BLaER1 (cell line): ENCODE results near the gene HMX3.

Experiments used
- H3K27ac ChIP-seq: shearing (Covaris generic); formaldehyde crosslinking; 2 replicates; pipeline ENCODE4 v1.8.1; 2022
- H3K27me3 ChIP-seq: shearing (Covaris generic); formaldehyde crosslinking; 2 replicates; pipeline ENCODE4 v1.8.1; 2022
- H3K36me3 ChIP-seq: shearing (Covaris generic); formaldehyde crosslinking; 2 replicates; pipeline ENCODE4 v1.8.1; 2022
- H3K4me1 ChIP-seq: shearing (Covaris generic); formaldehyde crosslinking; 2 replicates; pipeline ENCODE4 v1.8.1; 2022
- H3K4me2 ChIP-seq: shearing (Covaris generic); formaldehyde crosslinking; 2 replicates; pipeline ENCODE4 v1.8.1; 2022
- H3K4me3 ChIP-seq: shearing (Covaris generic); formaldehyde crosslinking; 2 replicates; pipeline ENCODE4 v1.8.1; 2022
- H3K9ac ChIP-seq: shearing (Covaris generic); formaldehyde crosslinking; 2 replicates; pipeline ENCODE4 v1.8.1; 2022
- H3K9me3 ChIP-seq: shearing (Covaris generic); formaldehyde crosslinking; 2 replicates; pipeline ENCODE4 v1.8.1; 2022
- H4K20me1 ChIP-seq: shearing (Covaris generic); formaldehyde crosslinking; 2 replicates; pipeline ENCODE4 v1.8.1; 2022
- Cebpa-rat ChIP-seq: shearing (Covaris generic); IDR thresholded peaks from 2 replicates; pipeline ENCODE4 v1.8.1; 2022

Gene HMX3

GRCh38 chr10:123135415-123136141 lies at the start of gene HMX3:
Gene HMX3 (plus strand): TSS chr10:123135970. CDS start chr10:123136051, 81 bp downstream.
- Histone ChIP-seq H3K4me3 (peak within 1 kb of the TSS; percentile 66), H3K4me1 (peaks cover 59% of the 10 kb centered on the region), H3K9me3 (peaks cover 20% of the 10 kb centered on the region), H3K27me3 (peaks cover 97% of the 10 kb centered on the region), H4K20me1 (peaks cover 60% of the 10 kb centered on the region), H3K36me3 (no peaks in the 10 kb centered on the region), H3K4me2 (peak within 1 kb of the TSS; percentile 93), H3K9ac (peak within 1 kb of the TSS; percentile 35; the same call in 1 of the 2 replicates), H3K27ac (no peak within 1 kb of the TSS)
- TF ChIP-seq Cebpa-rat = no peak

GRCh38 chr10:123086281-123086680 lies 49.5 kb upstream of the HMX3 start:
- Histone ChIP-seq H3K9ac (no peak overlapping the region), H3K9me3 (no peaks in the 10 kb centered on the region), H4K20me1 (no peaks in the 10 kb centered on the region), H3K4me1 (no peaks in the 10 kb centered on the region), H3K4me2 (no peak overlapping the region), H3K36me3 (no peaks in the 10 kb centered on the region), H3K27ac (no peak overlapping the region), H3K27me3 (no peaks in the 10 kb centered on the region), H3K4me3 (no peak overlapping the region)
- no peak for TF ChIP-seq Cebpa-rat

GRCh38 chr10:123087348-123087747 lies 48.4 kb upstream of the HMX3 start:
- H3K27me3 ChIP-seq = no peaks in the 10 kb centered on the region
- H3K4me3 ChIP-seq = no peak overlapping the region
- TF ChIP-seq Cebpa-rat = no peak
- no peaks in the 10 kb centered on the region for H3K4me1 ChIP-seq
- H4K20me1 ChIP-seq = no peaks in the 10 kb centered on the region
- H3K9me3 ChIP-seq = no peaks in the 10 kb centered on the region
- H3K27ac ChIP-seq = no peak overlapping the region
- no peak overlapping the region for H3K4me2 ChIP-seq
- no peaks in the 10 kb centered on the region for H3K36me3 ChIP-seq
- H3K9ac ChIP-seq = no peak overlapping the region

GRCh38 chr10:123087786-123088185 lies 48.0 kb upstream of the HMX3 start:
- Histone ChIP-seq H3K27ac (no peak overlapping the region), H3K36me3 (no peaks in the 10 kb centered on the region), H3K4me3 (no peak overlapping the region), H3K4me1 (no peaks in the 10 kb centered on the region), H3K27me3 (no peaks in the 10 kb centered on the region), H3K4me2 (no peak overlapping the region), H3K9me3 (no peaks in the 10 kb centered on the region), H4K20me1 (no peaks in the 10 kb centered on the region), H3K9ac (no peak overlapping the region)
- TF ChIP-seq Cebpa-rat = no peak

- Histone ChIP-seq H3K4me1 (no peaks in the 10 kb centered on the region), H3K4me3 (no peak overlapping the region), H3K9me3 (no peaks in the 10 kb centered on the region), H3K27me3 (no peaks in the 10 kb centered on the region), H3K4me2 (no peak overlapping the region), H3K27ac (no peak overlapping the region), H4K20me1 (no peaks in the 10 kb centered on the region), H3K9ac (no peak overlapping the region), H3K36me3 (no peaks in the 10 kb centered on the region)
- TF ChIP-seq Cebpa-rat = no peak
Observed at GRCh38 chr10:123092635-123093414, 42.9 kb upstream of the HMX3 start.

- no peak overlapping the region for H3K4me3 ChIP-seq
- H3K4me2 ChIP-seq = no peak overlapping the region
- H3K9ac ChIP-seq = no peak overlapping the region
- no peak overlapping the region for H3K27ac ChIP-seq
- TF ChIP-seq Cebpa-rat = no peak
- no peaks in the 10 kb centered on the region for H3K4me1 ChIP-seq
- H3K27me3 ChIP-seq = no peaks in the 10 kb centered on the region
- no peaks in the 10 kb centered on the region for H3K9me3 ChIP-seq
- H4K20me1 ChIP-seq = no peaks in the 10 kb centered on the region
- H3K36me3 ChIP-seq = no peaks in the 10 kb centered on the region
Observed at GRCh38 chr10:123093489-123093888, 42.3 kb upstream of the HMX3 start.

- Histone ChIP-seq H3K9me3 (no peaks in the 10 kb centered on the region), H4K20me1 (no peaks in the 10 kb centered on the region), H3K36me3 (no peaks in the 10 kb centered on the region), H3K4me3 (no peak overlapping the region), H3K4me2 (no peak overlapping the region), H3K27me3 (no peaks in the 10 kb centered on the region), H3K4me1 (peaks cover 9% of the 10 kb centered on the region), H3K27ac (no peak overlapping the region), H3K9ac (no peak overlapping the region)
- TF ChIP-seq Cebpa-rat = no peak
Observed at GRCh38 chr10:123096452-123096851, 39.3 kb upstream of the HMX3 start.

- TF ChIP-seq Cebpa-rat = no peak
- Histone ChIP-seq H3K4me1 (peaks cover 9% of the 10 kb centered on the region), H3K4me3 (no peak overlapping the region), H3K27ac (no peak overlapping the region), H3K36me3 (no peaks in the 10 kb centered on the region), H3K9me3 (no peaks in the 10 kb centered on the region), H4K20me1 (no peaks in the 10 kb centered on the region), H3K9ac (no peak overlapping the region), H3K4me2 (no peak overlapping the region), H3K27me3 (no peaks in the 10 kb centered on the region)
Observed at GRCh38 chr10:123097039-123097438, 38.7 kb upstream of the HMX3 start.

GRCh38 chr10:123100030-123100762 lies 35.6 kb upstream of the HMX3 start:
- Histone ChIP-seq H3K36me3 (no peaks in the 10 kb centered on the region), H3K4me1 (peaks cover 9% of the 10 kb centered on the region), H4K20me1 (no peaks in the 10 kb centered on the region), H3K4me3 (no peak overlapping the region), H3K4me2 (peak overlapping the region; percentile 27; the same call in 1 of the 2 replicates), H3K9ac (no peak overlapping the region), H3K9me3 (no peaks in the 10 kb centered on the region), H3K27ac (no peak overlapping the region), H3K27me3 (no peaks in the 10 kb centered on the region)
- no peak for TF ChIP-seq Cebpa-rat

- Histone ChIP-seq H3K27me3 (no peaks in the 10 kb centered on the region), H3K9me3 (no peaks in the 10 kb centered on the region), H3K9ac (no peak overlapping the region), H3K4me3 (no peak overlapping the region), H3K36me3 (no peaks in the 10 kb centered on the region), H3K4me2 (no peak overlapping the region), H3K27ac (no peak overlapping the region), H4K20me1 (no peaks in the 10 kb centered on the region), H3K4me1 (peaks cover 9% of the 10 kb centered on the region)
- no peak for TF ChIP-seq Cebpa-rat
Observed at GRCh38 chr10:123101872-123102271, 33.9 kb upstream of the HMX3 start.
